K562 (cell line): Measurements from ENCODE around the gene HGD.

Experiments
- CHD2 ChIP-seq: IDR thresholded peaks from 2 replicates; pipeline ENCODE4 v1.6.1; 2011; ENCODE audit warnings: low read depth, low read length
- ZC3H11A ChIP-seq: IDR thresholded peaks from 2 replicates; pipeline ENCODE4 v1.6.1; 2012; ENCODE audit warnings: low read depth, low read length, improper control_type of control experiment
- ZNF609 ChIP-seq: sonication (generic); formaldehyde crosslinking; IDR thresholded peaks from 2 replicates; pipeline ENCODE4 v1.8.1; 2023; ENCODE audit warnings: missing genetic modification reagents, mild to moderate bottlenecking, borderline replicate concordance

GRCh38 chr3:120683213-120683612, 1.2 kb upstream of the HGD start:
- TF ChIP-seq ZC3H11A (no peak), ZNF609 (CRISPR knock-in tag) (no peak), CHD2 (no peak)
